K562 (cell line): ENCODE measurements around the gene PITPNB. TPM values are rescaled to one million over a fixed set of nuclear protein-coding genes. Genes with fewer than 3 reads are reported as not detected.

ENCODE experiments used
- CREM ChIP-seq: IDR thresholded peaks from 2 replicates; pipeline ENCODE4 v1.6.1; 2014; ENCODE audit warnings: antibody characterized with exemption, low read depth
- MAFK ChIP-seq: IDR thresholded peaks from 2 replicates; pipeline ENCODE4 v1.6.1; 2011; ENCODE audit warnings: low read length, improper control_type of control experiment
- POU5F1 ChIP-seq: fragments of 150-350 bp; IDR thresholded peaks from 2 replicates; pipeline ENCODE4 v1.6.1; 2014; ENCODE audit warnings: borderline replicate concordance, low read length, low read depth, mild to moderate bottlenecking; ENCODE audit not compliant: partially characterized antibody
- polyA plus RNA-seq, 8 experiments: library from polyadenylated mRNA; depleted of rRNA in 4 of 8; stranded (reverse) in 5 of 8; unstranded in 3 of 8; fragments of >200 nt; fragmentation: Nextera tagmentation in 2 of 8; fragmentation: Illumina TruSeq in 1 of 8; extraction: Ambion mirVana in 2 of 8; extraction: Trizol in 1 of 8; gene quantifications; 2 replicates each; pipeline versions ENCODE4 v1.2.1 to v1.2.3, GENCODE V29; 2011 to 2014; ENCODE audit warnings: inconsistent platforms in 1 of 8, missing spikeins in 1 of 8
- total RNA-seq, 7 experiments: library from RNA; depleted of rRNA in 6 of 7; stranded (reverse); fragments of >200 nt in 6 of 7; fragmentation: Illumina TruSeq in 2 of 7; extraction: Trizol in 2 of 7; gene quantifications; 2 replicates each; pipeline versions ENCODE4 v1.2.1 to v1.2.3, GENCODE V29; 2011 to 2021; ENCODE audit warnings: low replicate concordance in 1 of 7
- TF ChIP-seq, protein P1 (sequence below): fragments of 200-600 bp; sonication (generic); IDR thresholded peaks from one replicate; pipeline ENCODE4 v1.6.1; 2012; ENCODE audit warnings: mild to moderate bottlenecking, low read depth, low read length, inconsistent platforms
- TF ChIP-seq, protein P2 (sequence below): fragments of 250-450 bp; sonication (Bioruptor Pico); IDR thresholded peaks from 2 replicates; pipeline ENCODE4 v1.4.0; 2020
- TF ChIP-seq, protein P3 (sequence below): fragments of 250-450 bp; sonication (Bioruptor Pico); IDR thresholded peaks from 2 replicates; pipeline ENCODE4 v1.6.1; 2021; ENCODE audit warnings: mild to moderate bottlenecking
- TF ChIP-seq, protein P4 (sequence below): fragments of 250-450 bp; sonication (Bioruptor Pico); IDR thresholded peaks from 2 replicates; pipeline ENCODE4 v1.8.0; 2022; ENCODE audit warnings: moderate library complexity, mild to moderate bottlenecking, inconsistent platforms

The PITPNB gene
- total and polyA plus RNA-seq, 9 of the 15 experiments (the other 6 are each of a cell fraction or from before 2014, with no cell fraction given): 13.1 to 52.4 (median 34.7) TPM

DNA sequence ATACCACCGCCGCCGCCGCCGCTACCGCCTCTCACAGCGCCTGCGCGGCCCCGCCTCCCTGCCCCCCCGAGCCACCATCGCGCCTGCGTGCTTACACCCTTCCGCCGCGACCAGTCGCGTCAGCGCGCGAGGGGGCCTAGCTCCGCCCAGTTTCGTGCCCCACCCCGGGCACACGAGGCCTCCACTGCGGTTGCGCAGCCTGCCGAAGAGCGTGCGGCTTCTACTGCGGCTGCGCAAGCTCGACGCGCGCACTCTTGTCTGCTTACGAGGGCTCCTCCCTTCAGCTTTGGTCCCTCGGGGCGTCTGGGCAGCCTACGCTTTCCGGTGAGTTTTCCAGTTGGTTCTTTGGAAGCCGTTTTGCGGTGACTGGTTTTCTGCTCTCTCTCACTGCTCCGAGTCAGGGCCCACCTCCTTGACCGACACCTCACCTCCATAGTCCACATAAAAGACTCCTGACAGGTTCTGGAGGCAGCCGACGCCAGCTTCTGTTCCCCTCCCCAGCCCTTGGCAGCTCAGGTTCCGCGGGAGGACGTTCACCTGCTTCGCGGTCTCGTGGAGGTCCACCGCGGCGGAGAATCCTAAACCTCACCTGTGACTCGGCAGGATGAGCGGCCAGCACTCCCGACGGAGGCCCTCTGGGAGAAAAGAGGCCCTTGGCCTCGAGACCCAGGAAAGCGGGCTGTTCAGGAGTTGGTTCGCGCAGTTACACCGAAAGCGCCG lies at the start of gene PITPNB (continued):
- TF ChIP-seq, protein P1, sequence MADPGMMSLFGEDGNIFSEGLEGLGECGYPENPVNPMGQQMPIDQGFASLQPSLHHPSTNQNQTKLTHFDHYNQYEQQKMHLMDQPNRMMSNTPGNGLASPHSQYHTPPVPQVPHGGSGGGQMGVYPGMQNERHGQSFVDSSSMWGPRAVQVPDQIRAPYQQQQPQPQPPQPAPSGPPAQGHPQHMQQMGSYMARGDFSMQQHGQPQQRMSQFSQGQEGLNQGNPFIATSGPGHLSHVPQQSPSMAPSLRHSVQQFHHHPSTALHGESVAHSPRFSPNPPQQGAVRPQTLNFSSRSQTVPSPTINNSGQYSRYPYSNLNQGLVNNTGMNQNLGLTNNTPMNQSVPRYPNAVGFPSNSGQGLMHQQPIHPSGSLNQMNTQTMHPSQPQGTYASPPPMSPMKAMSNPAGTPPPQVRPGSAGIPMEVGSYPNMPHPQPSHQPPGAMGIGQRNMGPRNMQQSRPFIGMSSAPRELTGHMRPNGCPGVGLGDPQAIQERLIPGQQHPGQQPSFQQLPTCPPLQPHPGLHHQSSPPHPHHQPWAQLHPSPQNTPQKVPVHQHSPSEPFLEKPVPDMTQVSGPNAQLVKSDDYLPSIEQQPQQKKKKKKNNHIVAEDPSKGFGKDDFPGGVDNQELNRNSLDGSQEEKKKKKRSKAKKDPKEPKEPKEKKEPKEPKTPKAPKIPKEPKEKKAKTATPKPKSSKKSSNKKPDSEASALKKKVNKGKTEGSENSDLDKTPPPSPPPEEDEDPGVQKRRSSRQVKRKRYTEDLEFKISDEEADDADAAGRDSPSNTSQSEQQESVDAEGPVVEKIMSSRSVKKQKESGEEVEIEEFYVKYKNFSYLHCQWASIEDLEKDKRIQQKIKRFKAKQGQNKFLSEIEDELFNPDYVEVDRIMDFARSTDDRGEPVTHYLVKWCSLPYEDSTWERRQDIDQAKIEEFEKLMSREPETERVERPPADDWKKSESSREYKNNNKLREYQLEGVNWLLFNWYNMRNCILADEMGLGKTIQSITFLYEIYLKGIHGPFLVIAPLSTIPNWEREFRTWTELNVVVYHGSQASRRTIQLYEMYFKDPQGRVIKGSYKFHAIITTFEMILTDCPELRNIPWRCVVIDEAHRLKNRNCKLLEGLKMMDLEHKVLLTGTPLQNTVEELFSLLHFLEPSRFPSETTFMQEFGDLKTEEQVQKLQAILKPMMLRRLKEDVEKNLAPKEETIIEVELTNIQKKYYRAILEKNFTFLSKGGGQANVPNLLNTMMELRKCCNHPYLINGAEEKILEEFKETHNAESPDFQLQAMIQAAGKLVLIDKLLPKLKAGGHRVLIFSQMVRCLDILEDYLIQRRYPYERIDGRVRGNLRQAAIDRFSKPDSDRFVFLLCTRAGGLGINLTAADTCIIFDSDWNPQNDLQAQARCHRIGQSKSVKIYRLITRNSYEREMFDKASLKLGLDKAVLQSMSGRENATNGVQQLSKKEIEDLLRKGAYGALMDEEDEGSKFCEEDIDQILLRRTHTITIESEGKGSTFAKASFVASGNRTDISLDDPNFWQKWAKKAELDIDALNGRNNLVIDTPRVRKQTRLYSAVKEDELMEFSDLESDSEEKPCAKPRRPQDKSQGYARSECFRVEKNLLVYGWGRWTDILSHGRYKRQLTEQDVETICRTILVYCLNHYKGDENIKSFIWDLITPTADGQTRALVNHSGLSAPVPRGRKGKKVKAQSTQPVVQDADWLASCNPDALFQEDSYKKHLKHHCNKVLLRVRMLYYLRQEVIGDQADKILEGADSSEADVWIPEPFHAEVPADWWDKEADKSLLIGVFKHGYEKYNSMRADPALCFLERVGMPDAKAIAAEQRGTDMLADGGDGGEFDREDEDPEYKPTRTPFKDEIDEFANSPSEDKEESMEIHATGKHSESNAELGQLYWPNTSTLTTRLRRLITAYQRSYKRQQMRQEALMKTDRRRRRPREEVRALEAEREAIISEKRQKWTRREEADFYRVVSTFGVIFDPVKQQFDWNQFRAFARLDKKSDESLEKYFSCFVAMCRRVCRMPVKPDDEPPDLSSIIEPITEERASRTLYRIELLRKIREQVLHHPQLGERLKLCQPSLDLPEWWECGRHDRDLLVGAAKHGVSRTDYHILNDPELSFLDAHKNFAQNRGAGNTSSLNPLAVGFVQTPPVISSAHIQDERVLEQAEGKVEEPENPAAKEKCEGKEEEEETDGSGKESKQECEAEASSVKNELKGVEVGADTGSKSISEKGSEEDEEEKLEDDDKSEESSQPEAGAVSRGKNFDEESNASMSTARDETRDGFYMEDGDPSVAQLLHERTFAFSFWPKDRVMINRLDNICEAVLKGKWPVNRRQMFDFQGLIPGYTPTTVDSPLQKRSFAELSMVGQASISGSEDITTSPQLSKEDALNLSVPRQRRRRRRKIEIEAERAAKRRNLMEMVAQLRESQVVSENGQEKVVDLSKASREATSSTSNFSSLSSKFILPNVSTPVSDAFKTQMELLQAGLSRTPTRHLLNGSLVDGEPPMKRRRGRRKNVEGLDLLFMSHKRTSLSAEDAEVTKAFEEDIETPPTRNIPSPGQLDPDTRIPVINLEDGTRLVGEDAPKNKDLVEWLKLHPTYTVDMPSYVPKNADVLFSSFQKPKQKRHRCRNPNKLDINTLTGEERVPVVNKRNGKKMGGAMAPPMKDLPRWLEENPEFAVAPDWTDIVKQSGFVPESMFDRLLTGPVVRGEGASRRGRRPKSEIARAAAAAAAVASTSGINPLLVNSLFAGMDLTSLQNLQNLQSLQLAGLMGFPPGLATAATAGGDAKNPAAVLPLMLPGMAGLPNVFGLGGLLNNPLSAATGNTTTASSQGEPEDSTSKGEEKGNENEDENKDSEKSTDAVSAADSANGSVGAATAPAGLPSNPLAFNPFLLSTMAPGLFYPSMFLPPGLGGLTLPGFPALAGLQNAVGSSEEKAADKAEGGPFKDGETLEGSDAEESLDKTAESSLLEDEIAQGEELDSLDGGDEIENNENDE: no peak
- no peak for TF ChIP-seq MAFK
- TF ChIP-seq, protein P2, sequence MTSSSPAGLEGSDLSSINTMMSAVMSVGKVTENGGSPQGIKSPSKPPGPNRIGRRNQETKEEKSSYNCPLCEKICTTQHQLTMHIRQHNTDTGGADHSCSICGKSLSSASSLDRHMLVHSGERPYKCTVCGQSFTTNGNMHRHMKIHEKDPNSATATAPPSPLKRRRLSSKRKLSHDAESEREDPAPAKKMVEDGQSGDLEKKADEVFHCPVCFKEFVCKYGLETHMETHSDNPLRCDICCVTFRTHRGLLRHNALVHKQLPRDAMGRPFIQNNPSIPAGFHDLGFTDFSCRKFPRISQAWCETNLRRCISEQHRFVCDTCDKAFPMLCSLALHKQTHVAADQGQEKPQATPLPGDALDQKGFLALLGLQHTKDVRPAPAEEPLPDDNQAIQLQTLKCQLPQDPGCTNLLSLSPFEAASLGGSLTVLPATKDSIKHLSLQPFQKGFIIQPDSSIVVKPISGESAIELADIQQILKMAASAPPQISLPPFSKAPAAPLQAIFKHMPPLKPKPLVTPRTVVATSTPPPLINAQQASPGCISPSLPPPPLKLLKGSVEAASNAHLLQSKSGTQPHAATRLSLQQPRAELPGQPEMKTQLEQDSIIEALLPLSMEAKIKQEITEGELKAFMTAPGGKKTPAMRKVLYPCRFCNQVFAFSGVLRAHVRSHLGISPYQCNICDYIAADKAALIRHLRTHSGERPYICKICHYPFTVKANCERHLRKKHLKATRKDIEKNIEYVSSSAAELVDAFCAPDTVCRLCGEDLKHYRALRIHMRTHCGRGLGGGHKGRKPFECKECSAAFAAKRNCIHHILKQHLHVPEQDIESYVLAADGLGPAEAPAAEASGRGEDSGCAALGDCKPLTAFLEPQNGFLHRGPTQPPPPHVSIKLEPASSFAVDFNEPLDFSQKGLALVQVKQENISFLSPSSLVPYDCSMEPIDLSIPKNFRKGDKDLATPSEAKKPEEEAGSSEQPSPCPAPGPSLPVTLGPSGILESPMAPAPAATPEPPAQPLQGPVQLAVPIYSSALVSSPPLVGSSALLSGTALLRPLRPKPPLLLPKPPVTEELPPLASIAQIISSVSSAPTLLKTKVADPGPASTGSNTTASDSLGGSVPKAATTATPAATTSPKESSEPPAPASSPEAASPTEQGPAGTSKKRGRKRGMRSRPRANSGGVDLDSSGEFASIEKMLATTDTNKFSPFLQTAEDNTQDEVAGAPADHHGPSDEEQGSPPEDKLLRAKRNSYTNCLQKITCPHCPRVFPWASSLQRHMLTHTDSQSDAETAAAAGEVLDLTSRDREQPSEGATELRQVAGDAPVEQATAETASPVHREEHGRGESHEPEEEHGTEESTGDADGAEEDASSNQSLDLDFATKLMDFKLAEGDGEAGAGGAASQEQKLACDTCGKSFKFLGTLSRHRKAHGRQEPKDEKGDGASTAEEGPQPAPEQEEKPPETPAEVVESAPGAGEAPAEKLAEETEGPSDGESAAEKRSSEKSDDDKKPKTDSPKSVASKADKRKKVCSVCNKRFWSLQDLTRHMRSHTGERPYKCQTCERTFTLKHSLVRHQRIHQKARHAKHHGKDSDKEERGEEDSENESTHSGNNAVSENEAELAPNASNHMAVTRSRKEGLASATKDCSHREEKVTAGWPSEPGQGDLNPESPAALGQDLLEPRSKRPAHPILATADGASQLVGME: 0 out of 2 replicates have a peak, but pooled peaks have one; percentile 33
- peak; percentile 66 for TF ChIP-seq POU5F1
- TF ChIP-seq, protein P3, sequence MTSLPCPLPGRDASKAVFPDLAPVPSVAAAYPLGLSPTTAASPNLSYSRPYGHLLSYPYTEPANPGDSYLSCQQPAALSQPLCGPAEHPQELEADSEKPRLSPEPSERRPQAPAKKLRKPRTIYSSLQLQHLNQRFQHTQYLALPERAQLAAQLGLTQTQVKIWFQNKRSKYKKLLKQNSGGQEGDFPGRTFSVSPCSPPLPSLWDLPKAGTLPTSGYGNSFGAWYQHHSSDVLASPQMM (CRISPR knock-in tag): no peak
- peak; percentile 96 for TF ChIP-seq CREM
- TF ChIP-seq, protein P4, sequence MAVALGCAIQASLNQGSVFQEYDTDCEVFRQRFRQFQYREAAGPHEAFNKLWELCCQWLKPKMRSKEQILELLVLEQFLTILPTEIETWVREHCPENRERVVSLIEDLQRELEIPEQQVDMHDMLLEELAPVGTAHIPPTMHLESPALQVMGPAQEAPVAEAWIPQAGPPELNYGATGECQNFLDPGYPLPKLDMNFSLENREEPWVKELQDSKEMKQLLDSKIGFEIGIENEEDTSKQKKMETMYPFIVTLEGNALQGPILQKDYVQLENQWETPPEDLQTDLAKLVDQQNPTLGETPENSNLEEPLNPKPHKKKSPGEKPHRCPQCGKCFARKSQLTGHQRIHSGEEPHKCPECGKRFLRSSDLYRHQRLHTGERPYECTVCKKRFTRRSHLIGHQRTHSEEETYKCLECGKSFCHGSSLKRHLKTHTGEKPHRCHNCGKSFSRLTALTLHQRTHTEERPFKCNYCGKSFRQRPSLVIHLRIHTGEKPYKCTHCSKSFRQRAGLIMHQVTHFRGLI: no peak
